Naive thymus-derived CD8-positive, alpha-beta T cell (primary cell): ENCODE data around the gene PIK3R1. TPM values are rescaled to one million over a fixed set of nuclear protein-coding genes. Genes with fewer than 3 reads are reported as not detected.

Source experiments
- ATAC-seq, 2 donors: fragments of 150-1000 bp; cut with Tn5 transposase in 1 of 2; sonication (Bioruptor Pico), chemical (Tn5 transposase) in 1 of 2; 1 replicate in 1 of 2; 2 replicates in 1 of 2; pipeline ENCODE4 v1.10.0; 2021; ENCODE audit warnings: mild to moderate bottlenecking in 2 of 2, moderate library complexity in 2 of 2
- POLR2A ChIA-PET: fragments of 350-600 bp; sonication (Branson Sonifier 250); formaldehyde crosslinking; loops from one replicate; lab custom pipeline; 2021; ENCODE audit warnings: antibody characterized with exemption; lab: Charles Lee
- DNase-seq, 10 donors: peaks; one replicate each; pipeline versions ENCODE4 v3.0.0 to v3.0.0-alpha.2; 2020 to 2022
- H3K27ac Mint-ChIP-seq, 10 donors: one replicate each; pipeline ENCODE4 v1.8.0; 2020 to 2022; ENCODE audit warnings: mild to moderate bottlenecking in 10 of 10, mixed read lengths in 10 of 10, moderate library complexity in 4 of 10, inconsistent platforms in 1 of 10
- H3K27me3 Mint-ChIP-seq, 5 donors: one replicate each; pipeline ENCODE4 v1.8.0; 2021 to 2022; ENCODE audit warnings: mixed read lengths in 5 of 5
- H3K36me3 Mint-ChIP-seq, 3 donors: one replicate each; pipeline ENCODE4 v1.8.0; 2020 to 2022; ENCODE audit warnings: mixed read lengths in 3 of 3, mild to moderate bottlenecking in 2 of 3, inconsistent platforms in 1 of 3
- H3K4me1 Mint-ChIP-seq, 4 donors: one replicate each; pipeline ENCODE4 v1.8.0; 2021 to 2022; ENCODE audit warnings: mixed read lengths in 4 of 4
- H3K4me3 Mint-ChIP-seq, 10 donors: one replicate each; pipeline ENCODE4 v1.8.0; 2020 to 2022; ENCODE audit warnings: mild to moderate bottlenecking in 10 of 10, mixed read lengths in 10 of 10, moderate library complexity in 6 of 10, inconsistent platforms in 1 of 10
- H3K9me3 Mint-ChIP-seq, 9 donors: one replicate each; pipeline ENCODE4 v1.8.0; 2020 to 2022; ENCODE audit warnings: mixed read lengths in 9 of 9, mild to moderate bottlenecking in 3 of 9, inconsistent platforms in 1 of 9, moderate library complexity in 1 of 9
- polyA plus RNA-seq, 3 donors: library from polyadenylated mRNA; unstranded; fragments of 300-500 nt; fragmentation: Illumina TruSeq; gene quantifications; one replicate each; pipeline ENCODE4 v1.2.3, GENCODE V29; 2021
- total RNA-seq, 8 experiments: library from RNA in 2 of 8; stranded (reverse) in 2 of 8; gene quantifications; one replicate each; pipeline ENCODE4 v1.2.3 and lab custom pipeline; 2021 to 2026

Gene PIK3R1
- total and polyA plus RNA-seq, 5 experiments from 2014 or later = 69.1 to 98.3 (median 91.4) TPM

DNA sequence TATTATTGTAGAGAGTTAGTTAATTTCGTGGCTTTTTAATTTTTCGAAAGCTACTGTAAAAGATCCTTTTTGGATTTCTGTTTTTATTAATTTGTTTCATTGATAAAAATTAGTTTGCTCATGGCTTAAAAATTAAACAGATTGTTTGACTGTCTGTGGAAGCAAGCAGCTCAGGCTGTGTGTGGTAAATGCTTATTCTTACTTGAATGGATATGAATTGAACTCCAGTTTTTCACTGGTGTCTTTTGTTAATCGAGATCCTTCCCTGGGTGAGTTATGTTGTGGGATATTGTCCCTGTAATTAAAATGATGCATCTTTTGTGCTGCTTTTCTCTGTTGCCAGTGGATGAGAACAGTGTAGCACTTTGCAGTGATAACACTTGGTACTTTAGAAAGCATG lies 75.3 kb downstream of the PIK3R1 start:
- Mint-ChIP-seq H3K27ac (peak overlapping the region in 8 of 10 donors; percentile 1 to 94 (median 52)), H3K4me1 (peaks cover 20 to 68% (median 65%) of the 10 kb centered on the region in 4 donors), H3K36me3 (peaks cover 12 to 54% (median 23%) of the 10 kb centered on the region in 3 donors), H3K9me3 (no peaks in the 10 kb centered on the region), H3K27me3 (no peaks in the 10 kb centered on the region), H3K4me3 (peak overlapping the region in 5 of 10 donors; percentile 0 to 44 (median 23))
- DNase-seq (no peak), ATAC-seq (no peak)
- POLR2A ChIA-PET = no interaction called here

DNA sequence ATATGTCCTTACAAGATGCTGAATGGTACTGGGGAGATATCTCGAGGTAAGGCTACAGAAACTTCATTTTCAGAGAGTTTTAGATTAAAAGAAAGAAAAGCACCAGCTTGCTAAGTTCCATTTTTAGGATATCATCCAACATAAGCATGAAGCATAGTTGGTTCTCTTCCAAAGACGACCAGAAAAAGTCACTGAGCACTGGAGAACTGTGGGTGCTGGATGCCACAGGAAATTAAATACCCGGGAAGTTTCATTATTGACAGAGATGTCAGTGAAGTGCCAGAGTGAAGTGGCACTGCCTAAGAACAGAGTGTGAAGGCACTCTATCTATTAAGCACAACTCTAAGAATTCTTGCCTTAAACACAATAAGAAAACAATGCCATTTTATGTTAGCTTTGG lies 76.8 kb downstream of the PIK3R1 start:
- Mint-ChIP-seq H3K27me3 (no peaks in the 10 kb centered on the region), H3K4me3 (no peak overlapping the region), H3K9me3 (no peaks in the 10 kb centered on the region), H3K27ac (peak overlapping the region in 8 of 10 donors; percentile 1 to 94 (median 48)), H3K4me1 (peaks cover 22 to 59% (median 54%) of the 10 kb centered on the region in 4 donors), H3K36me3 (peaks cover 16 to 63% (median 36%) of the 10 kb centered on the region in 3 donors)
- POLR2A ChIA-PET = no interaction called here
- no peak for DNase-seq
- no peak for ATAC-seq

DNA sequence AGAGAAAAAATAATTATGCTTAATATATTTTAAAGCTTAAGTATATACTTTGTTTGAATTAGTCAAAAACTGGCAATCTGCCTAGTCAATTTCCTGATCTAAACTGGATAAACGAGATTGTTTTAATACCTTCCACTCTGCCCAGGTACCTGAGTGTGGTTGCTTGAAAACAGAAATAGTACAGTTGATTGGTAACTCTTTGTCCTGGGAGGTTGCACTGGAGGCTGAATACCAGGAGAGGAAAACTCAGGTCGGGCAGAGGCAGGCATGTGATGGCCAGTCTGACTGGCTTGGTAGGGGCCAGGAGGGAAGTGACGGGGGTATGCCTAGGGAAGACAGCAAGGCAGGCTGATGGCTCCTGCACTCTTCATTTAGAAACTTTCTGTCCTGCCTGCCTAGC lies 80.2 kb downstream of the PIK3R1 start:
- H3K4me3 Mint-ChIP-seq = peak overlapping the region in 1 of 10 donors; percentile 46
- ATAC-seq (no peak), DNase-seq (no peak)
- H3K27me3 Mint-ChIP-seq = no peaks in the 10 kb centered on the region
- no peaks in the 10 kb centered on the region for H3K9me3 Mint-ChIP-seq
- peak overlapping the region in 6 of 10 donors; percentile 22 to 83 (median 51) for H3K27ac Mint-ChIP-seq
- H3K4me1 Mint-ChIP-seq = peaks cover 15 to 39% (median 30%) of the 10 kb centered on the region in 4 donors
- peaks cover 16 to 93% (median 49%) of the 10 kb centered on the region in 3 donors for H3K36me3 Mint-ChIP-seq
- POLR2A ChIA-PET = no interaction called here

DNA sequence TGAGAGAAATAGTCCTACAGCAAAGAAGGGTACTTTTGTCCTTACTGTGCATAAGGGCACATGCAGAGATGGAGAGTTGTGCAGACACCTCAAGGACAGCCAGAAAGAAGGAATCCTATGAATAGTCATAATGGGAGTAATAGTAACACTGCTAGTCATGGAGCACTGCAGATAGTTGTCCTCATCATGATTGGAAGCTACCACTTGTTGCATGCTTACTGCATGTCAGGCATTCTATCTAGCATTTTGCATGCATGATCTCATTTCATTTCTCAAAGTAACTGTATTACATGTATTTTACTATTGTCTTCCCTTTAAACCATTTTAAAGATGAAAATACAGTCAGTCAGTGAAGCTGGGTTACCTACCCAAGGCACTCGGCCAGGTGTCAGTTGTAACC lies 81.3 kb downstream of the PIK3R1 start:
- Mint-ChIP-seq H3K27me3 (no peaks in the 10 kb centered on the region), H3K9me3 (no peaks in the 10 kb centered on the region), H3K36me3 (peaks cover 16 to 92% (median 55%) of the 10 kb centered on the region in 3 donors), H3K27ac (peak overlapping the region in 4 of 10 donors; percentile 36 to 83 (median 56)), H3K4me3 (no peak overlapping the region), H3K4me1 (peaks cover 11 to 32% (median 21%) of the 10 kb centered on the region in 4 donors)
- POLR2A ChIA-PET = no interaction called here
- ATAC-seq = no peak
- DNase-seq = no peak

DNA sequence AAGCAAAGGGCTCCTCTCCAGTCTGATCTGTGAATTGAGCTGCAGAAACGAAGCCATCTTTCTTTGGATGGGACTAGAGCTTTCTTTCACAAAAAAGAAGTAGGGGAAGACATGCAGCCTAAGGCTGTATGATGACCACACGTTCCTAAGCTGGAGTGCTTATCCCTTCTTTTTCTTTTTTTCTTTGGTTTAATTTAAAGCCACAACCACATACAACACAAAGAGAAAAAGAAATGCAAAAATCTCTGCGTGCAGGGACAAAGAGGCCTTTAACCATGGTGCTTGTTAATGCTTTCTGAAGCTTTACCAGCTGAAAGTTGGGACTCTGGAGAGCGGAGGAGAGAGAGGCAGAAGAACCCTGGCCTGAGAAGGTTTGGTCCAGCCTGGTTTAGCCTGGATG lies 82.1 kb downstream of the PIK3R1 start:
- Mint-ChIP-seq H3K9me3 (peaks cover 0 to 2% (median 0%) of the 10 kb centered on the region in 9 donors), H3K4me3 (no peak overlapping the region), H3K27ac (peak overlapping the region in 2 of 10 donors; percentile 55 to 68), H3K36me3 (peaks cover 12 to 90% (median 58%) of the 10 kb centered on the region in 3 donors), H3K4me1 (peaks cover 11 to 26% (median 19%) of the 10 kb centered on the region in 4 donors), H3K27me3 (no peaks in the 10 kb centered on the region)
- DNase-seq = no peak
- POLR2A ChIA-PET = no interaction called here
- no peak for ATAC-seq

DNA sequence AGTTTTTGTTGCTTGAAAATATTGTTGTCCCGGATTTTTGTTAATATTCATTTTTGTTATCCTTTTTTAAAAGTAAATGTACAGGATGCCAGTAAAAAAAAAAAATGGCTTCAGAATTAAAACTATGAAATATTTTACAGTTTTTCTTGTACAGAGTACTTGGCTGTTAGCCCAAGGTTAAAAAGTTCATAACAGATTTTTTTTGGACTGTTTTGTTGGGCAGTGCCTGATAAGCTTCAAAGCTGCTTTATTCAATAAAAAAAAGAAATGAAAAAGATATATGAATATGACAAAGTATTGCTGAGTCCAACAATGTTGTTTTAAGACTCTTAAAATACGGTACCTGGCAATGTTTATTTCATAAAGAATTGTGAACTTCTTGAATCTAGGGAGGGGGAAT lies 82.9 kb downstream of the PIK3R1 start:
- ATAC-seq (no peak), DNase-seq (no peak)
- Mint-ChIP-seq H3K27me3 (no peaks in the 10 kb centered on the region), H3K4me3 (no peak overlapping the region), H3K9me3 (peaks cover 0 to 2% (median 0%) of the 10 kb centered on the region in 9 donors), H3K27ac (peak overlapping the region in 2 of 10 donors; percentile 21 to 36), H3K4me1 (peaks cover 13 to 32% (median 24%) of the 10 kb centered on the region in 4 donors), H3K36me3 (peaks cover 12 to 85% (median 53%) of the 10 kb centered on the region in 3 donors)
- POLR2A ChIA-PET = interaction anchor here (0.5 kb wide), 1 partner anchor 400 kb away, joined by 4 read pairs; no protein-coding TSS in a partner anchor

DNA sequence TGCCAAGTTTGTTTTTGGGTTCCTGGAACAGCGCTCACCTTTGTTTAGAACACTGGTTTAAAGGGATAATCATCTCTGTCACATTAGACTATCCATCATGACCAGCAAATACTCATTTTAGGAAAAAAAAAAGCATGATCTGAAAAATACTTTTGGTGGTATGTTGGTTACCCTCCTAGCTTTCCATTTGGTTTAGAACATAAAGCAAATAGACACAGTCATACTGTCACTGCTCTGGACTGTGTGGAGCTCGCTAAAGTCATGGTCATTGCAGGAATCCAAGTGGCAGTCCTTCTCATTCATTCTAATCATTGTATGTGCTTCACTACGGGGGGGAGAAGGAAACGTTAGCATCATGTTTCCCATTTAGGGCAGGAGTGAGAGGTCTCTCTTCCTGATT lies 83.5 kb downstream of the PIK3R1 start:
- H3K36me3 Mint-ChIP-seq = peaks cover 12 to 79% (median 48%) of the 10 kb centered on the region in 3 donors
- DNase-seq (no peak), ATAC-seq (no peak)
- H3K4me3 Mint-ChIP-seq = no peak overlapping the region
- H3K27me3 Mint-ChIP-seq = no peaks in the 10 kb centered on the region
- H3K9me3 Mint-ChIP-seq = peaks cover 0 to 2% (median 0%) of the 10 kb centered on the region in 9 donors
- POLR2A ChIA-PET = interaction anchor here (0.5 kb wide), 1 partner anchor 400 kb away, joined by 4 read pairs; no protein-coding TSS in a partner anchor
- peak overlapping the region in 6 of 10 donors; percentile 21 to 54 (median 35) for H3K27ac Mint-ChIP-seq
- H3K4me1 Mint-ChIP-seq = peaks cover 13 to 35% (median 24%) of the 10 kb centered on the region in 4 donors

DNA sequence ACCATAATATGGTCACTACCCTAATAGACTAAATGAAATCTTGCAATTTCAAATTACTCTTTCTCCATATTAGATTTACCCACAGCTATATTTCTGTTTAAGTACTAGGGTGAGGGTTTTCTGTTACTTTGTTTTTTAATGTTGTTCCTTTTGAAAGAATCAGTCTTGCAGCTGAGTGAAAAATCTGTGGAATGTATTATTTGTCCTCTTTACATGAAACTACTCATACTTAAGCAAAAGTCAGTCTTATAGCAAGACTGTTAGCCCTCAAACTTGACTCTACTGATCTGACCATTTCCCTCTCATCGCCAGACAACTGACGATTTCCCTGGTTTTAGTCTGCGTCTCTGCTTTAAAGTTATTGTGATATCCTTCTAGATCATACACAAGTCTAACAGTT lies 84.0 kb downstream of the PIK3R1 start:
- Mint-ChIP-seq H3K27ac (peak overlapping the region in 5 of 10 donors; percentile 21 to 36 (median 27)), H3K4me3 (no peak overlapping the region), H3K27me3 (no peaks in the 10 kb centered on the region), H3K4me1 (peaks cover 13 to 35% (median 23%) of the 10 kb centered on the region in 4 donors), H3K9me3 (peaks cover 0 to 2% (median 0%) of the 10 kb centered on the region in 9 donors), H3K36me3 (peaks cover 12 to 74% (median 44%) of the 10 kb centered on the region in 3 donors)
- POLR2A ChIA-PET = no interaction called here
- no peak for ATAC-seq
- DNase-seq = no peak

DNA sequence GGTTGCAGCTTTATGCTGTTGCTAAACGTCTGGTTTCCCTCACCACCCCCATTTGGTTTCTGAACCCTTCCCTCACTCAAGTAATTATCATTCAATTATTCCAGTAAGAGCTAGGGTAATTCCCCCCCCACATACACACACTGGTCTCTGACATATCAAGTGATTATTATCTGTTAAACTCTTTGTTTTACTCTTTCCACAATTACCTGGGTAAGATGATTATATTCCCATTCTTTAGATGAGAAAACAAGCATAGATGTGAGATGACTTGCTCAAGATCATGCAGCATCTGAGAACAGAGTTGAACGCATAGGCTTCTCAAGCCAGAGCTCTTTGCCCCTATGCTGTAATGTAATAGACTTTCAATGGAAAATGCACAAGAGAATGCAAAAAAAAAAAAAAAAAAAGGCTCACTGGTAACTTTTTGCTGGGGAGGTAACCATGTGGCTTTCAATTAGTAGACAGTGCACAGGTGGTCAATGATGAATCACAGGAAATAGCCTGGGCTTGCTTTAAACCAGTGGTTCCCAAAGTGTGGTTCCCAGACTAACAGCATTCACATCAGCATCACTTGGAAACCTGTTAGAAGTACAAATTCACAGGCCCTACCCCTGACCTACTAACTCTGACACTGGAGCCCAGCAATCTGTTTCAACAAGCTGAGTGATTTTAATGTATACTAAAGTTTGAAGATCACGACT lies 87.6 kb downstream of the PIK3R1 start:
- peak overlapping the region in 5 of 10 donors; percentile 6 to 71 (median 40) for H3K27ac Mint-ChIP-seq
- POLR2A ChIA-PET = interaction anchor here (0.6 to 1.4 kb wide), 3 partner anchors 15 to 280 kb away, joined by 4 to 15 read pairs (median 9); no protein-coding TSS in a partner anchor
- no peak overlapping the region for H3K4me3 Mint-ChIP-seq
- peaks cover 0 to 2% (median 0%) of the 10 kb centered on the region in 9 donors for H3K9me3 Mint-ChIP-seq
- peaks cover 7 to 22% (median 16%) of the 10 kb centered on the region in 4 donors for H3K4me1 Mint-ChIP-seq
- ATAC-seq = no peak
- H3K36me3 Mint-ChIP-seq = peaks cover 0 to 40% (median 18%) of the 10 kb centered on the region in 3 donors
- DNase-seq = no peak
- no peaks in the 10 kb centered on the region for H3K27me3 Mint-ChIP-seq

DNA sequence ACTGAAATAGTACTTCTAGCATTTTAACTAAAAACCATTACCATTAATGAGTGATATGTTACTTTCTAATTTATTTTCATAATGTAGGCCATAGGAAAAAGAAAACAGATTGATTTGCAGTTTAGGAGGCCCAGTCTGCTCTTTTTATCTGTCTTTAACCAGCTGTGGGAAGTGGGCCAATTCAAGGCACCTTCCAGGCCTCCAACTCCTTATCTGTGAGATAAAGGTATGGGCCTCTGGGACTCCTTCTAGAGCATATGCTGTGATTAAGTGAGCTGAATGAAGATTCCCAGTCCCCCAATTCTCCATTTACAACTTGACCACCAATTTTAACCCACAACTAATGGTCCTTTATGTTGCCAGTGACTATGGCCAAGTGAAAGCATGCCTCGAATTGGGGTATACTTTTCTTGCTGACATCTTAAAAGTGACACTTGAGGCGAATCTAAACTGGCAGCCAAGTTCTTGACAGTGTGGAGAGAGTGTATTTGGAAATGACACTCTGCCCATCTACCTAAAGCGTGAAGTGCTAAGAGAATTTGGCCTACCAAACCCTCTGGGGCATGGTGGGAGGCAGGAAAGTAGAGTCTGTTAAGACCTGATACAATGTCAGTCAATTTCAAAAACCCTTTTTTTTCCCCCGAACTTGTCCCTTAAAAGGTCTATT lies 88.3 kb downstream of the PIK3R1 start:
- ATAC-seq (no peak), DNase-seq (no peak)
- Mint-ChIP-seq H3K9me3 (peaks cover 0 to 2% (median 0%) of the 10 kb centered on the region in 9 donors), H3K27ac (peak overlapping the region in 4 of 10 donors; percentile 24 to 41 (median 31)), H3K4me1 (peaks cover 7 to 19% (median 16%) of the 10 kb centered on the region in 4 donors), H3K4me3 (no peak overlapping the region), H3K36me3 (peaks cover 0 to 33% (median 18%) of the 10 kb centered on the region in 3 donors), H3K27me3 (no peaks in the 10 kb centered on the region)
- POLR2A ChIA-PET = interaction anchor here (1.4 kb wide), 1 partner anchor 16 kb away, joined by 15 read pairs; no protein-coding TSS in a partner anchor

DNA sequence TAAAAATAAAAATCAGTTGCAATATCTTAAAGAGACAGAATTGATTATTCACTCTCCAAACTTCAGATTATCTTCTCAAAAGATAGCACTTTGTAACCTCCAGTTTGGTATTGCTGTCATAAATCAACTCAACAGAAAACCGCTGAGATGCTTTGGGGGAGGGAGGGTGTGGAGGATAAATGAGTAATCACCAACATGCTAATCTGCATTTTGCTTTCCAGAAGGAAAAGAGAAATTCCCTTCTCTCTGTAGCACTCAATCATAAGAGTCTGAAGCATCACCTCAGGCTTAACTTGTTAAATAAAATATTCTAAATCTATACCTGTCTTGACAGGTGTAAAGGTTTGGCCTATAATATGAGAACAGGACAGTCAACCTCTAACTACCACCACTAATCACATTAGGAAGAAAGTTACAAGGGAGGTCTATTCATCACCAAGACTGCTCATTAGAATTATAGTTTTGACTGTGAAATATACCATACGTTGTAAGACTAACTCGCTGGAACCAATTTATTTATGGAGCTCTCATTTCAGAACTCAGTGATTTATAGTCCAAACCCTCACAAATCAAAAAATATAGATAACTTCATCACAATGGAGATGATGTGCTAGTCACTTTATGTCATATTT lies 89.0 kb downstream of the PIK3R1 start:
- POLR2A ChIA-PET = no interaction called here
- no peak overlapping the region for H3K4me3 Mint-ChIP-seq
- no peak overlapping the region for H3K27ac Mint-ChIP-seq
- H3K4me1 Mint-ChIP-seq = peaks cover 5 to 15% (median 11%) of the 10 kb centered on the region in 4 donors
- ATAC-seq (no peak), DNase-seq (no peak)
- peaks cover 0 to 2% (median 0%) of the 10 kb centered on the region in 9 donors for H3K9me3 Mint-ChIP-seq
- H3K36me3 Mint-ChIP-seq = peaks cover 0 to 26% (median 15%) of the 10 kb centered on the region in 3 donors
- H3K27me3 Mint-ChIP-seq = no peaks in the 10 kb centered on the region

DNA sequence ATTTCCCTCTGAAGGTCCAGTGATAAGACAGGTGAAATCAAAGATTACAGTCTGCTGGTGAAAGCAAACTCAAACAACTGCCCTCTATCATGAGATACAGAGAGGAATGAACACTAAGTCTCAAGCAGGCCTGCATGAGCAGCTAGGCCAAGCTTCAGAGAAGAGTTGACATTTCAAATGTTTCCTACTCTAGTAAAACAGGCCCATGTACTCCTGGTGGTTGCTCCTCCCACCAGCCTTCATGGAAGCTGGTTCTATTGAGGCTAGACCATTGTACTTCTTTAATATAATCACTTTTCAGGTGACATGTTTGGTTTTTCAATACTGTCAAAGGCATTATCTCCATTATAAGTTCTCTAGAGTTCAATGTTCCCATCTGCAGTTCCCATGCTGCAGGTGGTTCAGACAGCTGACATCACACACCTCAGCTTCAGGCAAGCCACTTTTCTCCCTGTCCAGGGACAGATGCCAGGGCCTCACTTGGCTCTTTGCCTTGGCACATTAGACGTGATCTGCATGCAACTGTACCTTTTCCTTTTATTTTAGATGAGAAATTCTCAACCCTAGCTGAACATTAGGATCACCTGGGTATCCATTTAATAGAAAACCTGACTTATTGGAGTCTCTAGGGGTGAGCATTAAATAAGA lies 89.8 kb downstream of the PIK3R1 start:
- Mint-ChIP-seq H3K9me3 (peaks cover 0 to 2% (median 0%) of the 10 kb centered on the region in 9 donors), H3K36me3 (peaks cover 0 to 18% (median 12%) of the 10 kb centered on the region in 3 donors), H3K4me1 (peaks cover 3 to 12% (median 10%) of the 10 kb centered on the region in 4 donors), H3K27me3 (no peaks in the 10 kb centered on the region), H3K4me3 (no peak overlapping the region), H3K27ac (peak overlapping the region in 1 of 10 donors; percentile 4)
- DNase-seq = no peak
- ATAC-seq = no peak
- POLR2A ChIA-PET = no interaction called here
